ENCODE results near the gene HSD3B2. TPM values are rescaled to one million over a fixed set of nuclear protein-coding genes. Genes with fewer than 3 reads are reported as not detected.

HSD3B2 gene
- total RNA-seq, 1 experiment from 2014 or later, result not detected

- no peak for DNase-seq (ENCODE audit: low read depth)
Observed at GRCh38 chr1:119396982-119397381, 18.0 kb upstream of the HSD3B2 start.

DNA sequence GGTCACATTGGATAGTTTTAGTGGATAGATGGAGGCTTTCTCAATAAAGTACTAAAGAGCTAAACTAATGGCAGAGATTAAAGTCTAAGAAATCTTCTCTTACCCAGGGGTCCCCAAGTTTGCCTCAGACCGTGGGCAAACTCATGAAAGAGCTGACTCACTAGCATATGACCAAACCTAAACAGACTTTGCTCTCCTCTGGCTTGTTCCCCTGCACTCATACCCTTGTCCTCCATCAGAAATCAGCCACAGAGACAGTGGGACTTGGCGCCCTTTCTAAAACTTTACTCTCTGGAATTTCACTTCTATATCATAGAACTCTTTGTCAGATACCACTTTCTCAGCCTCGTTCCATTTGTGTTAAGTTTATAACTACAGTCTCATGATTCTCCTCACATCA, 17.0 kb upstream of the HSD3B2 start:
- no peak for DNase-seq (ENCODE audit: low read depth)

- no peak for DNase-seq (ENCODE audit: low read depth)
Observed at GRCh38 chr1:119404736-119405135, 10.2 kb upstream of the HSD3B2 start.

DNA sequence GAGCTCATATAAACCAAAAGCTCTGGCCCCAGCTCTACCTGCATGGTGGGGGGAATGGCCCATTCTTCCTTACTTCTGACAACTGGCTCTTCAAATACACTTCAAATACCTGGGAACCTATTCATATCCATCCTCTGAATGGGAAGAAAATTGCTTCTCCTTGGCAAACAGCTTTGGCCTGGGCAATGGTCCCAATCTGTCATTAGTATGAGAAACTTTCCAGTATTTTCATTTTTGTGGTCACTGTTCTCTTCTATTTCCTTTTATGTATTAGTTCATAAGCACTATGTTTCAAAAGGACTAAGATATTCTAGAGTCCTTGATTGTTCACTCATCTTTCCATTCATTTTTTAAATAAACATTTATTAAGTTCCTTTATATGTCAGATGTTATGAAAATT, 5.2 kb upstream of the HSD3B2 start:
- peak; percentile 30 for DNase-seq (ENCODE audit: low read depth)

- DNase-seq (ENCODE audit: low read depth), result no peak
Observed at GRCh38 chr1:119410961-119411360, 4.0 kb upstream of the HSD3B2 start.

- no peak for DNase-seq (ENCODE audit: low read depth)
Observed at GRCh38 chr1:119416006-119416640, 1.2 kb downstream of the HSD3B2 start.

GRCh38 chr1:119419109-119419508, 4.2 kb downstream of the HSD3B2 start:
- no peak for DNase-seq (ENCODE audit: low read depth)

- DNase-seq (ENCODE audit: low read depth), result no peak
Observed at GRCh38 chr1:119420638-119421037, 5.7 kb downstream of the HSD3B2 start.

- DNase-seq (ENCODE audit: low read depth), result no peak
Observed at GRCh38 chr1:119422631-119423030, 7.7 kb downstream of the HSD3B2 start.

DNA sequence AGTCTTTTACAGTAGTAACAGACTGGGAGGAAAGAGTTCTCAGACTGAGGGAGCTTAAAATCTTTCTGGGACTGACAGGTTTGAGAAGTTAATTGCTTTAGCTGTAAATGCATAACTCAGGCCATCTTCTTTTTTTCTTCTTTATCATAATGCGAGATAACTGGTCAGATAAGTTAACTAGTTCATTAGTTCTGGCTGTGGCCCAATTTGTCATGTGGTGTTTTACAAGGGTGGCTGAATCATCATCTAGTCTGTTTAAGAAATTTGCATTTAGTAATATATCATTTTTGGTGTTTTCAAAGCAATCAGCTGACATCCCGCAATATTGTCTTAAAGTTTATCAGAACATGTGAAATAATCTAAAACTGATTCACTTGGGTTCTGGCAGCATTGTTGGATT, 14.0 kb downstream of the HSD3B2 start:
- DNase-seq (ENCODE audit: low read depth), result no peak

DNA sequence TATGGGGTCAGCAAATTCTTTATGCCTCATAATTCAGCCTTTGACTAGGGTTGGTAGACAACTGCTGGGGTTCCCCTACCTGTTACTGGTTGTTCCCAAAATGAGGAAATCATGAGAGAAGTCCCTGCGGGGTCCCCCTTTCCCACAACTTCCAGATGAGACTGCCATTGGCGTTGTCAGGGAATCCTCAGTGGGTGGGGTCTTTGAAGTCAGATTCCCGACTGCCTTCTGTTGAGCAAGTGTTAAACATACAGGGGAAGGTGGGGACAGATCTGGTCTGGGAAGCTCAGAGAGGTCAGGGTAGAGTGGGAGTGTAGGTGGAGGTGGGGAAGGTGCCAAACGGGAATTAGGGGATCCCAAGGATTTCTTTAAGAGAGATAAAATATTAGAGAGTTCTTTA, 14.7 kb downstream of the HSD3B2 start:
- no peak for DNase-seq (ENCODE audit: low read depth)

DNA sequence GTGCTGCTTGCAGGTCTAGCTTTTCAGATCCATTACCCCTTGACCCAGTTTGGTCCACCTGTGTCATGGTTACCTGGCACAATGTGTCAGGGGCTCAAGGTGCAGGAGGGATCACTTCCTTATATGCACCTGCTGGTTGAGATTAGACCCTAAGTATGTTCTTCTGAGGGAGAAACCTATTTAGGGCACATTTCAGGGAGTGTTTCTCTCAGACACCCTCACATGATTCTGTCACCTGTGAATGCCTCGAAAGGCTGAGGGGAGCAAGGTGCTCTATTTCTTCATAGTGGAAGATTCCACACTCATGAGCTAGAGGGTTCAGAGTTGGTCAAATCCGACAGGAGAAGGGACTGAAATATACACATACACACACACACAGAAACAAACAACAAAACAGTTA, 15.5 kb downstream of the HSD3B2 start:
- DNase-seq (ENCODE audit: low read depth), result no peak

GRCh38 chr1:119431836-119432235, 16.9 kb downstream of the HSD3B2 start:
- peak; percentile 22 for DNase-seq (ENCODE audit: low read depth)

DNA sequence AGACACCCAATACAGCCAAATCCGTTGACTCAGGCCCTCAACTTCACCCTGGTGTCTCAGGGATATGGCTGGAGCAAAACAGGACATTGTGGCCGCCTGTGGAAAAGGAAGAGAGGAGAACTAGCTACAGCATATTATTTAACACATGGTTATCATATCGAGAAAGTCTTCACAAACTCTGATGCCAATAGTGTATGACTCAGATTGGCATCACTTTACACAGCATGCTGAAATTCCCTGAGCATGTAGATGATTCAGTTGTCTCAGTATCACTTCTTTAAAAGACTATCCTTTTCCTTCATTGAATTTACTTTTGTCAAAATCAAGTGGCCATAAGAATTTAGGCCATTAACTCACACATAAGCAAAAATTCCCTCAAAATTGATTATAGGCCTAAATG, 20.1 kb downstream of the HSD3B2 start:
- peak; percentile 46 for DNase-seq (ENCODE audit: low read depth)

DNA sequence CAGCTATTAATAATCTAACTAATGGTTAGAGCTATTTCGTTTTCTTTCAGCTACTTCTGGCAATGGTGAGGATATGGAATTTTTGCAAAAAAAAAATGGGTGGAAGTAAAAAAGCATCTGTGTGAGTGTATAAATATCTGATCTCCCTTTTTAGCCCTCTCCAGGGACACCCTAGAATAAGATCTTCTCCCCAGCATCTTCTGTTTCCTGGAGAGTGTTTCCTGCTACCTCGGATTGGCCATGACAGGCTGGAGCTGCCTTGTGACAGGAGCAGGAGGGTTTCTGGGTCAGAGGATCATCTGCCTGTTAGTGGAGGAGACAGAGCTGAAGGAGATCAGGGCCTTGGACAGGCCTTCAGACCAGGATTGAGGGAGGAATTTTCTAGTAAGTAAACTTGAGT, 23.8 kb downstream of the HSD3B2 start:
- no peak for DNase-seq (ENCODE audit: low read depth)

DNA sequence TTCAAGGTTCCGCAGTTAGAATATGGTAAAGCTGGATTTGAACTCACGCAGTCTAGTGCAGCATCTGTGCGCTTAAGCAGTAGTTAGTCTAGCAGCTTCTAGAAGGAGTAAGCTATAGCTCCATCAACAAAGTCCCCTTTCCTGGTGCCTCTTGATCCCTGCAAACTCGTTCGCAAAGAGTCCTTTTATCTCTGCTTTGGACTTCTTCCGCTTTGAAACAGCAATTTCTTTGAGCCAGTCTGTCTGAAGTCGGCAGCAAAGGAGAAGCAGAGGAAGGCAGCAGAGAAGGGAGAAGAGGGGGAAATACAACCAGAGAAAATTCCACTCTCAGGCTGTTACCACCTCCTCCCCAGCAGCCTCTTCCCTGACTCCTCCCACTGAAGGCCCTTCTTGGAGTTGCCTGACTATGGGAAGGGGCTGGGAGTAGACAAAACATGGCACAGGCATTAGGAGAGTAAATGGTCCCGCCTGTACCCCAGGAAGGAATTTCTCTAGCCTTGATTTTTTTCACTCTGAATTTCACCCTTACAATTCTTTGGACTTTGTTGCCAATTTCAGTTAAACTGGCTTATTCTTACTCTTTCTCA, 25.9 kb downstream of the HSD3B2 start:
- DNase-seq (ENCODE audit: low read depth), result no peak

DNA sequence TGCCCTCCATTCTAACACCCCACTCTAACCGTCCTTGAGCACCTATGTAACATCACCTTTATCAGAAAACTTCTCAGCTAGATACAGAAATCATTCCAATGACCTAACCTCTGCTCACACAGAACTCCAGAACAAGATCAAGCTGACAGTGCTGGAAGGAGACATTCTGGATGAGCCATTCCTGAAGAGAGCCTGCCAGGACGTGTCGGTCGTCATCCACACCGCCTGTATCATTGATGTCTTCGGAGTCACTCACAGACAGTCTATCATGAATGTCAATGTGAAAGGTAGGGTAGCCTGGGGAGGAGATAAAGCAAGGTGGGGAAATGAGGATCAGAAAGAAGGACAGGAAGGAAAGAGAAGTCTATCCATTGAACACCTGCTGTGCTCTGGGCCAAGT, 27.8 kb downstream of the HSD3B2 start:
- no peak for DNase-seq (ENCODE audit: low read depth)

GRCh38 chr1:119446321-119446720, 31.4 kb downstream of the HSD3B2 start:
- no peak for DNase-seq (ENCODE audit: low read depth)

- no peak for DNase-seq (ENCODE audit: low read depth)
Observed at GRCh38 chr1:119447344-119448126, 32.6 kb downstream of the HSD3B2 start.

- peak; percentile 20 for DNase-seq (ENCODE audit: low read depth)
Observed at GRCh38 chr1:119448127-119448511, 33.2 kb downstream of the HSD3B2 start.

- DNase-seq (ENCODE audit: low read depth), result peak; percentile 58
Observed at GRCh38 chr1:119449971-119450370, 35.0 kb downstream of the HSD3B2 start.

- DNase-seq (ENCODE audit: low read depth), result no peak
Observed at GRCh38 chr1:119451158-119451557, 36.2 kb downstream of the HSD3B2 start.

DNA sequence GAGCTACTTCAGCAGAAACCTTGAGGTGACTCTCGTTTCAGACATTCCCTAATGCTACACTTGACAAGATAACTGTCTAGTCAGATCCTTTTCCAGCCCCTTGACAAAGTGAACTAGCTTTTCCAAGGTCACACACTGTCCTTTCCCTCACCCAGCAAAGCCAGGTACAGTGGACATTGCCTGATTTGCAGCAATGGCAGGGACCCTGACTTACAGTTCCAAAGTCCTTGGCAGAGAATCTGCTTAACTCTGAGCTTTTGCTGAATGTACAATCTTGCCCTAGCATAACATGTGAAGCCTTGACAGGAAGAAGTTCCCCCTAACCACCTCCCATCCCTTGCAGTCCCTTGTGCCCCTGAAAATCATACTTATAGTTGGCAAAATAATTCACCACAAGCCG, 37.1 kb downstream of the HSD3B2 start:
- DNase-seq (ENCODE audit: low read depth), result no peak

Measured in Daoy (cell line).